22Rv1 (cell line): Measurements from ENCODE around the gene RAB11FIP3.
"Not testable (repeated sequence)": the region's sequence is repeated elsewhere in the genome, so short reads cannot be mapped to it uniquely, and the experiment has no call there.

Experiments
- H3K27ac ChIP-seq: fragments of 450-650 bp; 2 replicates; pipeline ENCODE4 v1.5.1; 2017
- ZFX ChIP-seq: fragments of 450-650 bp; IDR thresholded peaks from 2 replicates; pipeline ENCODE4 v1.6.1; 2017; ENCODE audit warnings: antibody characterized with exemption, borderline replicate concordance
- TF ChIP-seq, protein P1 (sequence below): fragments of 450-650 bp; IDR thresholded peaks from 2 replicates; pipeline ENCODE4 v1.5.1; 2017; ENCODE audit warnings: mild to moderate bottlenecking

Gene RAB11FIP3

DNA sequence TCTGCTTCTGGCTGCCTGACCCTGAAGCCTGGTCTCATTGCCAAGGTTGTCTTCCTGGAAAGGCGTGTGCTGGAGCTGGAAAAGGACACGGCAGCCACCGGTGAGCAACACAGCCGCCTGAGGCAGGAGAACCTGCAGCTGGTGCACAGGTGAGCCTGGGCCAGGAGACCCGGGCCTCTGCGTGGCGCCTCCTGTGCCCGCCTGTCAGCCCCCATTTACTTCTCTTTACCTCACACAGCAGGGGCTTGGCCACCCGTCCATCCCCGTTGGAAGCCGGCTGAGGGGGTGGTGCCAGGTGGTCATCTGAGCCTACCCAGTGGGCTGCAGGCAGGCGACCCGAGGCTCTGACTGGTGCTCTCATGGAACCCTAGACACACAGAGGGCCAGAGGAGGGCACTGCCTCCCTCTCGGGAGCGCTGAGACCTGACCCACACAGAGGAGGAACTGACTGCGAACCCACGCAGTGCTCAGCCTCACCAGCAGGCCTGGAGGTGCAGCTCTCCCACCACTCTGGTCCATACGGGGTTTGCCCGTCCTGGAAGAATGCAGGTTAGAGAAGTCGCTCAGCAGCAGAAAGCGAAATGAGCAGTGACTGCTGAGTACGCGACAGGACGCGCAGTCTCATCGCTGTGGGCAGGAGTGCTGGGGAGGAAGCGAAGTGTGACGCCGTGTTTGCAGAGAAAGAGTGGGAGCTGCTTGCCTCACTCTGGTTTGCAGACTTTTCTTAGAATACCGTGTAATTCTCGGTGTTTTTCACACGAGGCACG lies 80.2 kb downstream of the RAB11FIP3 start:
- H3K27ac ChIP-seq: peak overlapping the region; percentile 36; the same call in 1 of the 2 replicates
- TF ChIP-seq, protein P1, sequence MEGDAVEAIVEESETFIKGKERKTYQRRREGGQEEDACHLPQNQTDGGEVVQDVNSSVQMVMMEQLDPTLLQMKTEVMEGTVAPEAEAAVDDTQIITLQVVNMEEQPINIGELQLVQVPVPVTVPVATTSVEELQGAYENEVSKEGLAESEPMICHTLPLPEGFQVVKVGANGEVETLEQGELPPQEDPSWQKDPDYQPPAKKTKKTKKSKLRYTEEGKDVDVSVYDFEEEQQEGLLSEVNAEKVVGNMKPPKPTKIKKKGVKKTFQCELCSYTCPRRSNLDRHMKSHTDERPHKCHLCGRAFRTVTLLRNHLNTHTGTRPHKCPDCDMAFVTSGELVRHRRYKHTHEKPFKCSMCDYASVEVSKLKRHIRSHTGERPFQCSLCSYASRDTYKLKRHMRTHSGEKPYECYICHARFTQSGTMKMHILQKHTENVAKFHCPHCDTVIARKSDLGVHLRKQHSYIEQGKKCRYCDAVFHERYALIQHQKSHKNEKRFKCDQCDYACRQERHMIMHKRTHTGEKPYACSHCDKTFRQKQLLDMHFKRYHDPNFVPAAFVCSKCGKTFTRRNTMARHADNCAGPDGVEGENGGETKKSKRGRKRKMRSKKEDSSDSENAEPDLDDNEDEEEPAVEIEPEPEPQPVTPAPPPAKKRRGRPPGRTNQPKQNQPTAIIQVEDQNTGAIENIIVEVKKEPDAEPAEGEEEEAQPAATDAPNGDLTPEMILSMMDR: no peak
- TF ChIP-seq ZFX: no peak

DNA sequence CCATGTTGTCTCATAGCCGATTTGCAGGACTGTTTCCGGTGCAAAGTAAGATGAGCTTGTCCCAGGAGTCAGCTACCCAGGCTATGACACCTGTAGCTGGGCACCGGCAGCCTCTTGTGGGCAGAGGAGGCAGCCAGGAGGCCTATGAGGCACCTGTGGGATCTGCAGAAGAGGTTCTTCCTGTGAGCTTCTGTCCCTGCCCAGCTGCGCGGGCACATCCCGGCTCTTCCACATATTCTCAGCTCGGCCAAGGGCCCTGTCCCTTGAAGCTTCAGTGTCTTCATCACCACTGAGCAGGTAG lies 80.7 kb downstream of the RAB11FIP3 start:
- TF ChIP-seq ZFX: no peak
- TF ChIP-seq, protein P1: no peak
- no peak overlapping the region for H3K27ac ChIP-seq

DNA sequence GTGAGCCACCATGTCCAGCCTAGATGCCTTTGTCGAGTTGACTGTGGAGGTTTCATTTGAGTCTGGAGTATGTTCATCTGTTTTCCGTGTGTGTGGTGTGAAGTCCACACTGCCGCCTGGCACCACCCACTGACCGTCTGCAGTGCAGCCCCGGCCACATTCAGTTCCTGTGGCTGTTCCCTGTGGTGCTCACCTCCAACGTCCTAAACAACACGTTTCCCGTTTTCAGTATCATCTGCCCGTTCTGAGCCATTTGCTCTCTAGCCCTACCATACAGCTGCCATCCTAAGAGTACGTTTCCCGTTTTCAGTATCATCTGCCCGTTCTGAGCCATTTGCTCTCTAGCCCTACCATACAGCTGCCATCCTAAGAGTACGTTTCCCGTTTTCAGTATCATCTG lies 82.1 kb downstream of the RAB11FIP3 start:
- H3K27ac ChIP-seq: not testable (repeated sequence)

DNA sequence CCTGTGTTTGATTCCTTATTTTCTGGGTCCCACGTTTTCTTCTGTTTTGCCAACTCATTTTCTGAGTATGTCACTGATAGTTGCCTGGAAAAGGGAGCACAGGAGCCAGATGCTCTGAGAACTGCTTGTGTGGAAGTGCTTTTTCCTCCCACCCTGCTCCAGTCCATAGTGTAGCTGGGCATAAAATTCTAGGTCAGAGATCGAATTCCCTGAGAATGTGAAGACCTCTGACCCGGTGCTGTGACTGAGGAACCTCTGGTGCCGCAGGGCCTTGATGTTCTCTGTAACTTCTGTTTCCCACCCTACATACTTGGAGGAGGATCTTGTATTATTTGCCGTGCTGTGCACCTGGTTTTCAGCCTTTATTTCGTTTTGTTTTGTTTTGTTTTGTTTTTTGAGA lies 82.5 kb downstream of the RAB11FIP3 start:
- no peak for TF ChIP-seq ZFX
- H3K27ac ChIP-seq: no peak overlapping the region

DNA sequence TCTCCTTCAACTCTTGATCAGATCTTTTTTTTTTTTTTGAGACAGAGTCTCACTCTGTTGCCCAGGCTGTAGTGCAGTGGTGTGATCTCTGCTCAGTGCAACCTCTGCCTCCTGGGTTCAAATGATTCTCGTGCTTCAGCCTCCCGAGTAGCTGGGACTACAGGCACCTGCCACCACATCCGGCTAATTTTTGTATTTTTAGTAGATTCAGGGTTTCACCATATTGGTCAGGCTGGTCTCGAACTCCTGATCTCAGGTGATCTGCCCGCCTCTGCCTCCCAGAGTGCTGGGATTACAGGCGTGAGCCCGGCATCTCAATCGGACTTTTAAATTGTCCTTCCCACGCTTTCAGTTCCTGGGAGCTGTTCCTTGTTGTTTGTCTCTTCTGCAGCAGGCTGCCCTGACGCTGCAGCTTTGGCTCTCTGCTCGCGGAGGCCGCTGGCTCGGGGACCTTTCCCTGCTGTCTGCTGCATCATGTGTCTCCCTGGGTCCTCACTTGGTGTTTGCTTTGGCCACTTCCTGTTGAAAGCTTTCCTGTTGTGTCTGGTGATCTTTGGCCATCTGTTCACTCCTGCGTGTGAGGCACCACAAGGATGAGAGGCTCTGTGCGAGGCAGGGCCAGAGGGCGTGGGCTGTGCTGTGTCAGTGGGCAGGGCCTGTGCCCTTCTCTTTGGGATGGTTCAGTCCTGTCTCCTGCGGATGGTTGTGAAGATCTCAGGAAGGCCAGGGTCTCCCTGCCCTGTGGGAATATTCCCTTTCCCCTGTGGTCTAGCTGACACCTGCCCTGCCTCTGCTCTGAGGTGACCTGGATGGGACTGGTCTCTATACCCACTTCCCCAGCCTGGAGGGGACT lies 83.7 kb downstream of the RAB11FIP3 start:
- no peak for TF ChIP-seq ZFX
- TF ChIP-seq, protein P1: no peak
- H3K27ac ChIP-seq: no peak overlapping the region

- no peak for TF ChIP-seq ZFX
- no peak overlapping the region for H3K27ac ChIP-seq
Observed at GRCh38 chr16:510066-510825, 84.8 kb downstream of the RAB11FIP3 start.

- TF ChIP-seq, protein P1: no peak
- TF ChIP-seq ZFX: no peak
- peak overlapping the region; percentile 7; the same call in 1 of the 2 replicates for H3K27ac ChIP-seq
Observed at GRCh38 chr16:512802-513201, 87.4 kb downstream of the RAB11FIP3 start.

GRCh38 chr16:513950-514349 lies 88.5 kb downstream of the RAB11FIP3 start:
- TF ChIP-seq, protein P1: no peak
- TF ChIP-seq ZFX: no peak
- no peak overlapping the region for H3K27ac ChIP-seq
